ENCODE data around the gene PTDSS2. TPM values are rescaled to one million over a fixed set of nuclear protein-coding genes. Genes with fewer than 3 reads are reported as not detected.

PTDSS2 gene
- total and polyA plus RNA-seq, 4 donors = 5.1 to 15.6 (median 10.2) TPM

DNA sequence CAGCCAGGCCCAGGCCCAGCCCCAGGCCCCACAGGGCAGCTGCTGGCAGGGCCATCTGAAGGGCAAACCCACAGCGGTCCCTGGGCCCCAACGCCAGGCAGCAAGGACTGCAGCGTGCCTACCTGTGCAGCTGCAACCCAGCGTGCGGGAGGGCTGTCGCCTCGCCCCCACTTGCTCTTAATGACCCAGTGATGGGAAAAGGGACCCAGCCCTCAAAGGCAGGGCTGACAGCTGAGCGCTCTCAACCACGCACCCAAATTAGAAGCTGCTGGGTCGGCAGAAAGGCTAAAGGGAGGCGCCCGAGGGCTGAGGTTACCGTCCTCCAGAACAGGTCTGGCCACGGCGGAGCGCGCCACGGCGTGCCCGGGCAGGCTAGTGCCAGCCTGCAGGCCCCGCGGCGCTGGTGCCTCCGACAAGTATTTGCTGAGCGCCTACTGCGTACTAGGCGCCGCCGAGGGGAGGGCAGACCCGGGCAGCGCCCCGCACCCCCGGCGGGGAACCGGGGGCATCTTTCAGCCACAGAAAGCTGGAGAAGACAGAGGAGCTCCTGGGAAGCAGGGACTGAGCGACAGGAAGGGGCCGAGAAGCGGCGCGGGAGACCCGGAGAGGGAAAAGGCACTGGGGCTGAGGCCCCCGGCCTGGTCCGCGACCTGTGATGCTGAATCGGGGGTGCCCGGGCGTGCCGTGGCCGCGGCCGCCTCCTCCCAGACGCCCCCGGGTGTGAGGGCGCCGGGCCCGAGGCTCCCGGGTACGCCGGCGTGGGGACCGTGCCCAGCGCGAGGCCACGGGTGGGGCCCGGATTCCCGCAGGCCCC is 84.5 kb downstream of the PTDSS2 start (continued):
- TF ChIP-seq, protein P1, sequence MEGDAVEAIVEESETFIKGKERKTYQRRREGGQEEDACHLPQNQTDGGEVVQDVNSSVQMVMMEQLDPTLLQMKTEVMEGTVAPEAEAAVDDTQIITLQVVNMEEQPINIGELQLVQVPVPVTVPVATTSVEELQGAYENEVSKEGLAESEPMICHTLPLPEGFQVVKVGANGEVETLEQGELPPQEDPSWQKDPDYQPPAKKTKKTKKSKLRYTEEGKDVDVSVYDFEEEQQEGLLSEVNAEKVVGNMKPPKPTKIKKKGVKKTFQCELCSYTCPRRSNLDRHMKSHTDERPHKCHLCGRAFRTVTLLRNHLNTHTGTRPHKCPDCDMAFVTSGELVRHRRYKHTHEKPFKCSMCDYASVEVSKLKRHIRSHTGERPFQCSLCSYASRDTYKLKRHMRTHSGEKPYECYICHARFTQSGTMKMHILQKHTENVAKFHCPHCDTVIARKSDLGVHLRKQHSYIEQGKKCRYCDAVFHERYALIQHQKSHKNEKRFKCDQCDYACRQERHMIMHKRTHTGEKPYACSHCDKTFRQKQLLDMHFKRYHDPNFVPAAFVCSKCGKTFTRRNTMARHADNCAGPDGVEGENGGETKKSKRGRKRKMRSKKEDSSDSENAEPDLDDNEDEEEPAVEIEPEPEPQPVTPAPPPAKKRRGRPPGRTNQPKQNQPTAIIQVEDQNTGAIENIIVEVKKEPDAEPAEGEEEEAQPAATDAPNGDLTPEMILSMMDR (IDR thresholded peaks at IDR 0.05; ENCODE audit: low read depth, low read length, missing input control) = no peak

DNA sequence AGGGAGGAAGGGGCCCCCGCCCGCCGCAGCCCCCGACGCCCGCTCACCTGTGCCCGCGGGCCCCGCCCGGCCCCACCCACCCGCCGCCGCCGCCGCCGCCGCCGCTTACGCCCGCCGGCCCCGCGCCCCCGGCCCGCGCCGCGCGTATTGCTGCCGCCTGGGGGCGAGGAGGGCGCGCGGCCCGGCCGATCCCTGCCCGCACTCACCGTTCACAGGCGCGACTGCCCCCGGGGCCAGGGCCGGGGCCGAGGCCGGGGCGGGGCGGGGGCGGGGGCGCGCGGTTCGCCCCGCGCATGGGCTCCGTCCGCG is 85.1 kb downstream of the PTDSS2 start:
- no peaks in the 10 kb centered on the region for H3K9me3 ChIP-seq (ENCODE audit: control insufficient read depth in 4 of 4, low read length in 3 of 4)
- DNase-seq (ENCODE audit: low spot score) = no peak
- H3K36me3 ChIP-seq (ENCODE audit: control insufficient read depth in 4 of 4, insufficient read depth in 3 of 4, low read depth in 1 of 4, low read length in 3 of 4) = peaks cover 0 to 11% (median 6%) of the 10 kb centered on the region in 4 donors
- H3K4me3 ChIP-seq (ENCODE audit: low read depth in 1 of 3, low read length in 3 of 3) = peak overlapping the region in 2 of 3 donors; percentile 67 to 87
- no peak for TF ChIP-seq RAD21 (IDR thresholded peaks at IDR 0.05)
- TF ChIP-seq RXRA (IDR thresholded peaks at IDR 0.05) = no peak
- TF ChIP-seq EGR1 (IDR thresholded peaks at IDR 0.05; ENCODE audit: low read depth in 2 of 2) = no peak
- no peak for TF ChIP-seq NR2F2 (IDR thresholded peaks at IDR 0.05)
- TF ChIP-seq GABPA (IDR thresholded peaks at IDR 0.05 in 1 of 2, conservative IDR thresholded peaks at IDR 0.05 in 1 of 2) = no peak
- H3K27ac ChIP-seq (ENCODE audit: low read depth in 1 of 2, low read length in 2 of 2) = no peak overlapping the region
- no peaks in the 10 kb centered on the region for H3K27me3 ChIP-seq (ENCODE audit: control insufficient read depth in 4 of 4, insufficient read depth in 4 of 4, low read length in 3 of 4)
- H3K9ac ChIP-seq (ENCODE audit: low read depth in 1 of 2, low read length in 2 of 2) = no peak overlapping the region
- 1% methylated on average over 56 of the region's 56 CpGs for WGBS
- peaks cover 8 to 34% (median 26%) of the 10 kb centered on the region in 4 donors for H3K4me1 ChIP-seq (ENCODE audit: control insufficient read depth in 4 of 4, insufficient read depth in 4 of 4, low read length in 3 of 4)

DNA sequence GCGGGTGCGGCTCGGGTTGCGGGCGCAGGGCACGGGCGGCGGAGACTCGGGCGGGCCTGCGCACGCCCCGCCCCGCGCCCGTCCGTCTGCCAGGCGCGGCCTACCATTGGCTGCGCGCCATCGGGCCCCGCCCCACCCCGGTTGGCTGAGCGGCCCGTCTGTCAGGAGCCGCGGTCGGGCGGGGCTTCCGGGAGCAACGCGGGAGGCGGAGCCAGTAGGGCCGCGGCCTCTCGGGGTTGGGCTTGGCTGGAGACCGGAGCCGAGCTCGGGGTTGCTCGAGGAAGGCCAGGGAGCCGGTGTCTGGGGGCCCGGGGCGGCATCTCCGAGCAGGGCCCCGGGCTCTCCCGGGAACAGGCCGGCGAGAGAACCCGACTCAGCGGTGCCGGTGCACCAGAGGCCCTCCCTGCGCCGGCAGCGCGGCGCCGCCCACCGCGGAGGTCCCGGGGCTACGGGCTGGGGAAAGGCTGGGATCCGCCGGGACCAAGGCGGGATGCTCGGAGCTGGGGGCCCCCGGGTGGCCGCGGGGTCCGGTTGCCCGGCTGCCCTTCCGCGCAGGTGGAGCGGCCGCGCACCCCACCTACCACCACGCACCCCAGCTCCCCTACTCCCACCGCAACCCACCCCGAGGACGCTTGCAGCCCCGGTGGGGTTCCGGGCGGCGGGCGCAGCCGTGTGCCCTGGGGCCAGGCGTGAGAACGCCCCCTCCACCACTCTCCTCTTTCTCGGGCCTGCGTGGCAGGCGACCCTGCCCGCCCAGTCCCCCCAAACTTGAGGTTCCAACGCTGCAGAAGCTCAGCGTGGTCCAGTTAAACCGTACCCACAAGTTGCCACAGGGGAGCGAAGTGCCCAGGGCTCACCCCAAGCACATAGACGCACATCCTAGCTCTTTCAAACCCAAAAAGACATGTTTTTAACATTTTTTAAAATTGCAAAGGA is 85.7 kb downstream of the PTDSS2 start, which contains the start of gene HRAS:
HRAS (minus strand) TSS at position 58 of the 936 bp plus-strand sequence.
- Histone ChIP-seq H3K36me3 (ENCODE audit: control insufficient read depth in 4 of 4, insufficient read depth in 3 of 4, low read depth in 1 of 4, low read length in 3 of 4) (peaks cover 0 to 11% (median 6%) of the 10 kb centered on the region in 4 donors), H3K4me1 (ENCODE audit: control insufficient read depth in 4 of 4, insufficient read depth in 4 of 4, low read length in 3 of 4) (peaks cover 8 to 34% (median 26%) of the 10 kb centered on the region in 4 donors), H3K27ac (ENCODE audit: low read depth in 1 of 2, low read length in 2 of 2) (peak within 1 kb of the TSS; percentile 32 to 38), H3K9ac (ENCODE audit: low read depth in 1 of 2, low read length in 2 of 2) (peak within 1 kb of the TSS; percentile 38 to 54), H3K9me3 (ENCODE audit: control insufficient read depth in 4 of 4, low read length in 3 of 4) (no peaks in the 10 kb centered on the region), H3K4me3 (ENCODE audit: low read depth in 1 of 3, low read length in 3 of 3) (peak within 1 kb of the TSS; percentile 49 to 87 (median 67)), H3K27me3 (ENCODE audit: control insufficient read depth in 4 of 4, insufficient read depth in 4 of 4, low read length in 3 of 4) (no peaks in the 10 kb centered on the region)
- DNase-seq (ENCODE audit: low spot score) = peak; percentile 96
- TF ChIP-seq HNF4G (IDR thresholded peaks at IDR 0.05) = no peak
- TF ChIP-seq SP1 (IDR thresholded peaks at IDR 0.05) = peak; percentile 76
- TF ChIP-seq, protein P2, sequence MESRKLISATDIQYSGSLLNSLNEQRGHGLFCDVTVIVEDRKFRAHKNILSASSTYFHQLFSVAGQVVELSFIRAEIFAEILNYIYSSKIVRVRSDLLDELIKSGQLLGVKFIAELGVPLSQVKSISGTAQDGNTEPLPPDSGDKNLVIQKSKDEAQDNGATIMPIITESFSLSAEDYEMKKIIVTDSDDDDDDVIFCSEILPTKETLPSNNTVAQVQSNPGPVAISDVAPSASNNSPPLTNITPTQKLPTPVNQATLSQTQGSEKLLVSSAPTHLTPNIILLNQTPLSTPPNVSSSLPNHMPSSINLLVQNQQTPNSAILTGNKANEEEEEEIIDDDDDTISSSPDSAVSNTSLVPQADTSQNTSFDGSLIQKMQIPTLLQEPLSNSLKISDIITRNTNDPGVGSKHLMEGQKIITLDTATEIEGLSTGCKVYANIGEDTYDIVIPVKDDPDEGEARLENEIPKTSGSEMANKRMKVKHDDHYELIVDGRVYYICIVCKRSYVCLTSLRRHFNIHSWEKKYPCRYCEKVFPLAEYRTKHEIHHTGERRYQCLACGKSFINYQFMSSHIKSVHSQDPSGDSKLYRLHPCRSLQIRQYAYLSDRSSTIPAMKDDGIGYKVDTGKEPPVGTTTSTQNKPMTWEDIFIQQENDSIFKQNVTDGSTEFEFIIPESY (IDR thresholded peaks at IDR 0.05) = no peak
- no peak for TF ChIP-seq FOXA1 (IDR thresholded peaks at IDR 0.05)
- TF ChIP-seq GABPA (IDR thresholded peaks at IDR 0.05 in 1 of 2, conservative IDR thresholded peaks at IDR 0.05 in 1 of 2) = peak in 1 of 2 donors; percentile 74
- no peak for TF ChIP-seq EGR1 (IDR thresholded peaks at IDR 0.05; ENCODE audit: low read depth in 2 of 2)
- TF ChIP-seq, protein P3, sequence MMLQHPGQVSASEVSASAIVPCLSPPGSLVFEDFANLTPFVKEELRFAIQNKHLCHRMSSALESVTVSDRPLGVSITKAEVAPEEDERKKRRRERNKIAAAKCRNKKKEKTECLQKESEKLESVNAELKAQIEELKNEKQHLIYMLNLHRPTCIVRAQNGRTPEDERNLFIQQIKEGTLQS (IDR thresholded peaks at IDR 0.05) = no peak
- TF ChIP-seq NR2F2 (IDR thresholded peaks at IDR 0.05) = no peak
- no peak for TF ChIP-seq RXRA (IDR thresholded peaks at IDR 0.05)
- 3% methylated on average over 97 of the region's 97 CpGs for WGBS
